Measurements from ENCODE around the gene TNFRSF14.

DNA sequence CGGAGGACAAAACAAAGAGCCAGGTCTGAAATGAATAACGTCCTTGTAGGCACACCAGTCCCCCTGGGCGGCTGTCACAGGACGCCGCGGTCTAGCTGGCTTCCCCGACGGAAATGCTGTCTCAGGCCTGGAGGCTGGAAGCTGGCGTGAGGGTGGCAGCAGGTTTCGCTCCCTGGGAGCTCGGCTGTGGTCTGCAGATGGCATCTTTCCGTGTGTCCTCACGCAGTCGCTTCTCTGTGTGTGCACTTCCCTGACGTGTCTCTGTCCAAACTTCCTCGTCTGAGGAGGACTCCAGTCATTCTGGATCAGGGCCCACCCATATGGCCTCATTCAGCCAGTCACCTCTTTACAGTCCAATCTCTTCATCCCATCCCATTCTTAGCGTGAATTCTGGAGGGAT is 14.2 kb downstream of the TNFRSF14 start:
- TF ChIP-seq, protein P1, sequence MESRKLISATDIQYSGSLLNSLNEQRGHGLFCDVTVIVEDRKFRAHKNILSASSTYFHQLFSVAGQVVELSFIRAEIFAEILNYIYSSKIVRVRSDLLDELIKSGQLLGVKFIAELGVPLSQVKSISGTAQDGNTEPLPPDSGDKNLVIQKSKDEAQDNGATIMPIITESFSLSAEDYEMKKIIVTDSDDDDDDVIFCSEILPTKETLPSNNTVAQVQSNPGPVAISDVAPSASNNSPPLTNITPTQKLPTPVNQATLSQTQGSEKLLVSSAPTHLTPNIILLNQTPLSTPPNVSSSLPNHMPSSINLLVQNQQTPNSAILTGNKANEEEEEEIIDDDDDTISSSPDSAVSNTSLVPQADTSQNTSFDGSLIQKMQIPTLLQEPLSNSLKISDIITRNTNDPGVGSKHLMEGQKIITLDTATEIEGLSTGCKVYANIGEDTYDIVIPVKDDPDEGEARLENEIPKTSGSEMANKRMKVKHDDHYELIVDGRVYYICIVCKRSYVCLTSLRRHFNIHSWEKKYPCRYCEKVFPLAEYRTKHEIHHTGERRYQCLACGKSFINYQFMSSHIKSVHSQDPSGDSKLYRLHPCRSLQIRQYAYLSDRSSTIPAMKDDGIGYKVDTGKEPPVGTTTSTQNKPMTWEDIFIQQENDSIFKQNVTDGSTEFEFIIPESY (CRISPR knock-in tag; IDR thresholded peaks at IDR 0.05), result no peak
- no peak for TF ChIP-seq BRD4 (CRISPR knock-in tag; IDR thresholded peaks at IDR 0.05)
- no peak for TF ChIP-seq TRAFD1 (CRISPR knock-in tag; IDR thresholded peaks at IDR 0.05; ENCODE audit: borderline replicate concordance)
- TF ChIP-seq, protein P2, sequence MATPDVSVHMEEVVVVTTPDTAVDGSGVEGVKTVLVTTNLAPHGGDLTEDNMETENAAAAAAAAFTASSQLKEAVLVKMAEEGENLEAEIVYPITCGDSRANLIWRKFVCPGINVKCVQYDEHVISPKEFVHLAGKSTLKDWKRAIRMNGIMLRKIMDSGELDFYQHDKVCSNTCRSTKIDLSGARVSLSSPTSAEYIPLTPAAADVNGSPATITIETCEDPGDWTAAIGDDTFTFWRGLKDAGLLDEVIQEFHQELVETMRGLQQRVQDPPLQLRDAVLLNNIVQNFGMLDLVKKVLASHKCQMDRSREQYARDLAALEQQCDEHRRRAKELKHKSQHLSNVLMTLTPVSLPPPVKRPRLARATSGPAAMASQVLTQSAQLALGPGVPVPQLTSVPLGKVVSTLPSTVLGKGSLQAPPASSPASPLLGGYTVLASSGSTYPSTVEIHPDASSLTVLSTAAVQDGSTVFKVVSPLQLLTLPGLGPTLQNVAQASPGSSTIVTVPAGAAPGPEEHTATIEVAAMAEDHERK (CRISPR knock-in tag; IDR thresholded peaks at IDR 0.05; ENCODE audit: low read depth), result no peak
- TF ChIP-seq, protein P3, sequence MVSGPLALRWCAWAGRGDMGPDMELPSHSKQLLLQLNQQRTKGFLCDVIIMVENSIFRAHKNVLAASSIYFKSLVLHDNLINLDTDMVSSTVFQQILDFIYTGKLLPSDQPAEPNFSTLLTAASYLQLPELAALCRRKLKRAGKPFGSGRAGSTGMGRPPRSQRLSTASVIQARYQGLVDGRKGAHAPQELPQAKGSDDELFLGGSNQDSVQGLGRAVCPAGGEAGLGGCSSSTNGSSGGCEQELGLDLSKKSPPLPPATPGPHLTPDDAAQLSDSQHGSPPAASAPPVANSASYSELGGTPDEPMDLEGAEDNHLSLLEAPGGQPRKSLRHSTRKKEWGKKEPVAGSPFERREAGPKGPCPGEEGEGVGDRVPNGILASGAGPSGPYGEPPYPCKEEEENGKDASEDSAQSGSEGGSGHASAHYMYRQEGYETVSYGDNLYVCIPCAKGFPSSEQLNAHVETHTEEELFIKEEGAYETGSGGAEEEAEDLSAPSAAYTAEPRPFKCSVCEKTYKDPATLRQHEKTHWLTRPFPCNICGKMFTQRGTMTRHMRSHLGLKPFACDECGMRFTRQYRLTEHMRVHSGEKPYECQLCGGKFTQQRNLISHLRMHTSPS (CRISPR knock-in tag; IDR thresholded peaks at IDR 0.05; ENCODE audit: low read depth), result no peak
- no peak for TF ChIP-seq TBL1XR1 (IDR thresholded peaks at IDR 0.05; ENCODE audit: borderline replicate concordance, low read length, partially characterized antibody)
- TF ChIP-seq CHD2 (IDR thresholded peaks at IDR 0.05; ENCODE audit: low read depth, low read length), result no peak
- no peak for TF ChIP-seq CTCF (CRISPR knock-in tag; IDR thresholded peaks at IDR 0.05)
- no peak for TF ChIP-seq PAX8 (CRISPR knock-in tag; IDR thresholded peaks at IDR 0.05; ENCODE audit: borderline replicate concordance)
- TF ChIP-seq ELF1 (CRISPR knock-in tag; IDR thresholded peaks at IDR 0.05), result no peak
- TF ChIP-seq ZNF317 (CRISPR knock-in tag; IDR thresholded peaks at IDR 0.05), result no peak
- no peak for TF ChIP-seq ZNF781 (CRISPR knock-in tag; IDR thresholded peaks at IDR 0.05; ENCODE audit: borderline replicate concordance, not compliant biosample characterization)

All from HepG2 (cell line).